HL-60 (cell line): ENCODE results near the gene TYR.
"Not testable (repeated sequence)": the region's sequence is repeated elsewhere in the genome, so short reads cannot be mapped to it uniquely, and the experiment has no call there.

ENCODE experiments used
- CTCF ChIP-seq: IDR thresholded peaks from one replicate; pipeline ENCODE4 v1.5.1; 2011; ENCODE audit warnings: low read length, control low read depth, inconsistent platforms; ENCODE audit not compliant: insufficient read depth
- GABPA ChIP-seq: IDR thresholded peaks from 2 replicates; pipeline ENCODE4 v1.6.1; 2012; ENCODE audit warnings: low read depth
- POLR2AphosphoS5 ChIP-seq: IDR thresholded peaks from 2 replicates; pipeline ENCODE4 v1.6.1; 2012; ENCODE audit warnings: low read depth
- REST ChIP-seq: IDR thresholded peaks from 2 replicates; pipeline ENCODE4 v1.6.1; 2012; ENCODE audit warnings: low read depth; ENCODE audit not compliant: insufficient replicate concordance
- SPI1 ChIP-seq: IDR thresholded peaks from 2 replicates; pipeline ENCODE4 v1.6.1; 2012; ENCODE audit warnings: low read depth, mild to moderate bottlenecking, borderline replicate concordance

- not testable (repeated sequence) for TF ChIP-seq CTCF, POLR2AphosphoS5, REST, SPI1, GABPA
Measured at GRCh38 chr11:89272540-89273088, 94.9 kb downstream of the TYR start.
